RWPE2 (cell line): ENCODE measurements around the gene NID2.
A peak's percentile ranks its signal among the peaks of the same experiment; 100 is the strongest.

Source experiments
- ATAC-seq: fragments of 200-7000 bp; cut with Tn5 transposase; 3 replicates; pipeline ENCODE4 v1.9.1; 2021; ENCODE audit warnings: low read depth
- DNase-seq: peaks from one replicate; pipeline ENCODE4 v3.0.0-alpha.2; 2020; ENCODE audit warnings: low spot score
- H3K27ac ChIP-seq: fragments of 450-650 bp; 2 replicates; pipeline ENCODE4 v1.5.1; 2017; ENCODE audit warnings: mild to moderate bottlenecking; ENCODE audit not compliant: poor library complexity, severe bottlenecking
- H3K27me3 ChIP-seq: fragments of 250-450 bp; sonication (Bioruptor Pico); 2 replicates; pipeline ENCODE4 v1.5.1; 2021; ENCODE audit warnings: mild to moderate bottlenecking, moderate library complexity; ENCODE audit not compliant: insufficient read depth, poor library complexity, severe bottlenecking
- H3K36me3 ChIP-seq: fragments of 250-450 bp; sonication (Bioruptor Pico); 2 replicates; pipeline ENCODE4 v1.5.1; 2020; ENCODE audit warnings: low read depth, mild to moderate bottlenecking, moderate library complexity
- H3K4me1 ChIP-seq: fragments of 250-450 bp; sonication (Bioruptor Pico); 2 replicates; pipeline ENCODE4 v1.5.1; 2021; ENCODE audit warnings: mild to moderate bottlenecking, moderate library complexity; ENCODE audit not compliant: insufficient read depth, poor library complexity, severe bottlenecking
- H3K4me3 ChIP-seq: fragments of 250-450 bp; sonication (Bioruptor Pico); 2 replicates; pipeline ENCODE4 v1.5.1; 2021; ENCODE audit warnings: mild to moderate bottlenecking, moderate library complexity; ENCODE audit not compliant: severe bottlenecking
- H3K9me3 ChIP-seq: fragments of 250-450 bp; sonication (Bioruptor Pico); 2 replicates; pipeline ENCODE4 v1.5.1; 2021; ENCODE audit warnings: mild to moderate bottlenecking, moderate library complexity; ENCODE audit not compliant: severe bottlenecking
- CTCF ChIP-seq: fragments of 450-650 bp; IDR thresholded peaks from one replicate; pipeline ENCODE4 v1.5.1; 2017; ENCODE audit warnings: mild to moderate bottlenecking, moderate library complexity; ENCODE audit not compliant: poor library complexity, severe bottlenecking

NID2 gene

GRCh38 chr14:51957950-51958349, 110.9 kb downstream of the NID2 start:
- H3K9me3 ChIP-seq = peaks cover 5% of the 10 kb centered on the region
- no peaks in the 10 kb centered on the region for H3K4me1 ChIP-seq
- ATAC-seq (peak; percentile 45; the same call in 2 of the 3 replicates), DNase-seq (no peak)
- no peak for TF ChIP-seq CTCF
- no peaks in the 10 kb centered on the region for H3K27me3 ChIP-seq
- H3K27ac ChIP-seq = no peak overlapping the region
- H3K4me3 ChIP-seq = no peak overlapping the region
- no peaks in the 10 kb centered on the region for H3K36me3 ChIP-seq
